Osteocyte (in vitro differentiated cells): Measurements from ENCODE around the gene JAG1. TPM values are rescaled to one million over a fixed set of nuclear protein-coding genes. Genes with fewer than 3 reads are reported as not detected.

Source experiments
- DNase-seq: peaks from one replicate; pipeline ENCODE4 v3.0.0; 2021; ENCODE audit warnings: mixed read lengths; ENCODE audit not compliant: unreplicated experiment; ENCODE audit errors: extremely low spot score
- H3K27ac Mint-ChIP-seq: one replicate; pipeline ENCODE4 v1.8.0; 2021; ENCODE audit warnings: mild to moderate bottlenecking, mixed read lengths; ENCODE audit not compliant: unreplicated experiment
- H3K27me3 Mint-ChIP-seq: one replicate; pipeline ENCODE4 v1.8.0; 2021; ENCODE audit warnings: mixed read lengths; ENCODE audit not compliant: unreplicated experiment
- H3K36me3 Mint-ChIP-seq: one replicate; pipeline ENCODE4 v1.8.0; 2021; ENCODE audit warnings: mixed read lengths; ENCODE audit not compliant: unreplicated experiment
- H3K4me1 Mint-ChIP-seq: one replicate; pipeline ENCODE4 v1.8.0; 2021; ENCODE audit warnings: mixed read lengths; ENCODE audit not compliant: unreplicated experiment
- H3K4me3 Mint-ChIP-seq: one replicate; pipeline ENCODE4 v1.8.0; 2021; ENCODE audit warnings: mild to moderate bottlenecking, moderate library complexity, mixed read lengths; ENCODE audit not compliant: unreplicated experiment
- H3K9me3 Mint-ChIP-seq: one replicate; pipeline ENCODE4 v1.8.0; 2021; ENCODE audit warnings: mixed read lengths; ENCODE audit not compliant: unreplicated experiment
- CTCF ChIP-seq: fragments of 200-600 bp; sonication (generic); IDR thresholded peaks from 2 replicates; pipeline ENCODE4 v1.5.0; 2021; ENCODE audit warnings: antibody characterized with exemption, mild to moderate bottlenecking, moderate library complexity
- total RNA-seq: library from RNA; stranded (reverse); gene quantifications from 2 replicates; pipeline ENCODE4 v1.2.1, GENCODE V29; 2021

The JAG1 gene
- total RNA-seq, 1 donor from 2014 or later: 254 TPM

GRCh38 chr20:10679269-10679668 lies 5.5 kb upstream of the JAG1 start:
- H3K9me3 Mint-ChIP-seq: peaks cover 3% of the 10 kb centered on the region
- H3K36me3 Mint-ChIP-seq: no peaks in the 10 kb centered on the region
- H3K4me1 Mint-ChIP-seq: peaks cover 36% of the 10 kb centered on the region
- peak overlapping the region; percentile 36 for H3K27ac Mint-ChIP-seq
- no peak for DNase-seq
- no peak overlapping the region for H3K4me3 Mint-ChIP-seq
- no peak for TF ChIP-seq CTCF
- H3K27me3 Mint-ChIP-seq: no peaks in the 10 kb centered on the region

- Mint-ChIP-seq H3K9me3 (peaks cover 3% of the 10 kb centered on the region), H3K4me1 (peaks cover 31% of the 10 kb centered on the region), H3K27me3 (no peaks in the 10 kb centered on the region), H3K36me3 (peaks cover 12% of the 10 kb centered on the region), H3K4me3 (no peak overlapping the region), H3K27ac (no peak overlapping the region)
- no peak for DNase-seq
- TF ChIP-seq CTCF: no peak
Measured at GRCh38 chr20:10676518-10676917, 2.7 kb upstream of the JAG1 start.

- H3K9me3 Mint-ChIP-seq: peaks cover 3% of the 10 kb centered on the region
- peak overlapping the region; percentile 84 for H3K27ac Mint-ChIP-seq
- peaks cover 30% of the 10 kb centered on the region for H3K4me1 Mint-ChIP-seq
- H3K36me3 Mint-ChIP-seq: peaks cover 22% of the 10 kb centered on the region
- H3K4me3 Mint-ChIP-seq: peak overlapping the region; percentile 78
- DNase-seq: peak; percentile 46
- no peaks in the 10 kb centered on the region for H3K27me3 Mint-ChIP-seq
- no peak for TF ChIP-seq CTCF
Measured at GRCh38 chr20:10675450-10675848, 1.6 kb upstream of the JAG1 start.

- Mint-ChIP-seq H3K27ac (peak overlapping the region; percentile 84), H3K9me3 (no peaks in the 10 kb centered on the region), H3K4me3 (peak overlapping the region; percentile 78), H3K4me1 (peaks cover 35% of the 10 kb centered on the region), H3K27me3 (no peaks in the 10 kb centered on the region), H3K36me3 (peaks cover 24% of the 10 kb centered on the region)
- DNase-seq: peak; percentile 95
- TF ChIP-seq CTCF: peak; percentile 94
Measured at GRCh38 chr20:10674684-10675449, 1.1 kb upstream of the JAG1 start.

GRCh38 chr20:10673176-10673841 lies 490 bp downstream of the JAG1 start:
- no peak for TF ChIP-seq CTCF
- Mint-ChIP-seq H3K36me3 (peaks cover 32% of the 10 kb centered on the region), H3K27me3 (no peaks in the 10 kb centered on the region), H3K27ac (peak overlapping the region; percentile 98), H3K4me3 (peak overlapping the region; percentile 98), H3K9me3 (no peaks in the 10 kb centered on the region), H3K4me1 (peaks cover 37% of the 10 kb centered on the region)
- peak; percentile 84 for DNase-seq
